H7 (cell line): ENCODE data around the gene PRPF6. TPM values are rescaled to one million over a fixed set of nuclear protein-coding genes. Genes with fewer than 3 reads are reported as not detected.

Experiments
- DNase-seq: peaks from one replicate; pipeline ENCODE4 v3.0.0; 2012
- H3K27me3 ChIP-seq: 2 replicates; pipeline ENCODE4 v1.6.0; 2011; ENCODE audit warnings: mild to moderate bottlenecking, low read length; ENCODE audit not compliant: control insufficient read depth, insufficient read depth
- H3K36me3 ChIP-seq: replicated peaks from 2 replicates; pipeline ENCODE4 v1.5.1; 2011; ENCODE audit warnings: low read length; ENCODE audit not compliant: control insufficient read depth, insufficient read depth
- H3K4me3 ChIP-seq: 2 replicates; pipeline ENCODE4 v1.5.1; 2011; ENCODE audit warnings: low read depth, mild to moderate bottlenecking, control low read depth, low read length, moderate library complexity; ENCODE audit not compliant: insufficient read depth
- total RNA-seq: library from RNA; depleted of rRNA; stranded (reverse); fragments of >200 nt; shearing (Covaris generic); gene quantifications from 2 replicates; pipeline ENCODE4 v1.2.3, GENCODE V29; 2014

The PRPF6 gene
- total RNA-seq, 1 experiment from 2014 or later: 70.8 TPM

- Histone ChIP-seq H3K36me3 (peaks cover 12% of the 10 kb centered on the region), H3K4me3 (peak overlapping the region; percentile 21), H3K27me3 (no peaks in the 10 kb centered on the region)
- DNase-seq: peak; percentile 98
Observed at GRCh38 chr20:63942250-63942951, 38.5 kb upstream of the PRPF6 start.

GRCh38 chr20:63942969-63943807 is 37.7 kb upstream of the PRPF6 start:
- Histone ChIP-seq H3K4me3 (no peak overlapping the region), H3K27me3 (no peaks in the 10 kb centered on the region), H3K36me3 (peaks cover 12% of the 10 kb centered on the region)
- no peak for DNase-seq

GRCh38 chr20:63943808-63944077 is 37.2 kb upstream of the PRPF6 start:
- H3K27me3 ChIP-seq: no peaks in the 10 kb centered on the region
- no peak for DNase-seq
- peaks cover 12% of the 10 kb centered on the region for H3K36me3 ChIP-seq
- H3K4me3 ChIP-seq: no peak overlapping the region

- Histone ChIP-seq H3K36me3 (peaks cover 12% of the 10 kb centered on the region), H3K27me3 (no peaks in the 10 kb centered on the region), H3K4me3 (no peak overlapping the region)
- DNase-seq: no peak
Observed at GRCh38 chr20:63944078-63944941, 36.6 kb upstream of the PRPF6 start.

GRCh38 chr20:63945031-63945658 is 35.8 kb upstream of the PRPF6 start:
- no peak for DNase-seq
- Histone ChIP-seq H3K27me3 (no peaks in the 10 kb centered on the region), H3K36me3 (peaks cover 12% of the 10 kb centered on the region), H3K4me3 (no peak overlapping the region)

- Histone ChIP-seq H3K36me3 (peaks cover 12% of the 10 kb centered on the region), H3K4me3 (no peak overlapping the region), H3K27me3 (no peaks in the 10 kb centered on the region)
- no peak for DNase-seq
Observed at GRCh38 chr20:63945921-63946920, 34.7 kb upstream of the PRPF6 start.

- peaks cover 12% of the 10 kb centered on the region for H3K36me3 ChIP-seq
- no peaks in the 10 kb centered on the region for H3K27me3 ChIP-seq
- DNase-seq: no peak
- H3K4me3 ChIP-seq: no peak overlapping the region
Observed at GRCh38 chr20:63946986-63947637, 33.8 kb upstream of the PRPF6 start.

- no peaks in the 10 kb centered on the region for H3K27me3 ChIP-seq
- no peak for DNase-seq
- H3K4me3 ChIP-seq: no peak overlapping the region
- H3K36me3 ChIP-seq: peaks cover 12% of the 10 kb centered on the region
Observed at GRCh38 chr20:63947638-63948456, 33.1 kb upstream of the PRPF6 start.

- no peak overlapping the region for H3K4me3 ChIP-seq
- DNase-seq: no peak
- H3K36me3 ChIP-seq: no peaks in the 10 kb centered on the region; the same call in 1 of the 2 replicates
- H3K27me3 ChIP-seq: no peaks in the 10 kb centered on the region
Observed at GRCh38 chr20:63950701-63951397, 30.1 kb upstream of the PRPF6 start.

GRCh38 chr20:63951398-63952209 is 29.3 kb upstream of the PRPF6 start:
- Histone ChIP-seq H3K4me3 (no peak overlapping the region), H3K36me3 (no peaks in the 10 kb centered on the region; the same call in 1 of the 2 replicates), H3K27me3 (no peaks in the 10 kb centered on the region)
- DNase-seq: no peak

GRCh38 chr20:63952210-63952535 is 28.8 kb upstream of the PRPF6 start:
- Histone ChIP-seq H3K27me3 (no peaks in the 10 kb centered on the region), H3K4me3 (no peak overlapping the region), H3K36me3 (no peaks in the 10 kb centered on the region; the same call in 1 of the 2 replicates)
- no peak for DNase-seq
